Astrocyte (in vitro differentiated cells and primary cell): ENCODE data around the gene TRAPPC2. TPM values are rescaled to one million over a fixed set of nuclear protein-coding genes. Genes with fewer than 3 reads are reported as not detected.
A peak's percentile ranks its signal among the peaks of the same experiment; 100 is the strongest.

Source experiments
- DNase-seq: peaks from one replicate; pipeline ENCODE4 v3.0.0-alpha.2; 2010; ENCODE audit warnings: low read depth
- FAIRE-seq: peaks from 2 replicates; lab custom pipeline; 2011; peaks lifted over from hg19 to GRCh38; lab: Jason Lieb, UNC
- H2AFZ ChIP-seq: 2 replicates; pipeline ENCODE4 v1.6.0; 2012; ENCODE audit warnings: low read depth, low read length, inconsistent platforms
- H3K27ac ChIP-seq: 2 replicates; pipeline ENCODE4 v1.5.1; 2011; ENCODE audit warnings: low read depth, low read length, inconsistent platforms
- H3K27me3 ChIP-seq: 2 replicates; pipeline ENCODE4 v1.6.0; 2011; ENCODE audit warnings: low read length, inconsistent platforms; ENCODE audit not compliant: insufficient read depth
- H3K36me3 ChIP-seq: 2 replicates; pipeline ENCODE4 v1.5.1; 2011; ENCODE audit warnings: low read length, inconsistent platforms; ENCODE audit not compliant: insufficient read depth
- H3K4me1 ChIP-seq: 2 replicates; pipeline ENCODE4 v1.5.1; 2011; ENCODE audit warnings: low read length, inconsistent platforms; ENCODE audit not compliant: insufficient read depth
- H3K4me2 ChIP-seq: 2 replicates; pipeline ENCODE4 v1.6.0; 2012; ENCODE audit warnings: low read length, inconsistent platforms
- H3K4me3 ChIP-seq: 2 replicates; pipeline ENCODE4 v1.5.1; 2011; ENCODE audit warnings: low read depth, mild to moderate bottlenecking, low read length, inconsistent platforms; ENCODE audit not compliant: insufficient read depth
- H3K79me2 ChIP-seq: 2 replicates; pipeline ENCODE4 v1.6.0; 2012; ENCODE audit warnings: mild to moderate bottlenecking, low read length, inconsistent platforms; ENCODE audit not compliant: insufficient read depth
- H3K9ac ChIP-seq: 2 replicates; pipeline ENCODE4 v1.6.0; 2012; ENCODE audit warnings: mild to moderate bottlenecking, low read length, inconsistent platforms
- H3K9me3 ChIP-seq: 2 replicates; pipeline ENCODE4 v1.5.1; 2012; ENCODE audit warnings: low read depth, mild to moderate bottlenecking, low read length, inconsistent platforms; ENCODE audit not compliant: insufficient read depth
- H4K20me1 ChIP-seq: 2 replicates; pipeline ENCODE4 v1.6.0; 2012; ENCODE audit warnings: low read length, inconsistent platforms; ENCODE audit not compliant: insufficient read depth
- H3K27ac Mint-ChIP-seq: one replicate; pipeline ENCODE4 v1.8.0; 2021; ENCODE audit warnings: mild to moderate bottlenecking, mixed read lengths; ENCODE audit not compliant: unreplicated experiment
- H3K27me3 Mint-ChIP-seq: one replicate; pipeline ENCODE4 v1.8.0; 2021; ENCODE audit warnings: low read depth, mixed read lengths; ENCODE audit not compliant: unreplicated experiment
- H3K36me3 Mint-ChIP-seq: one replicate; pipeline ENCODE4 v1.8.0; 2021; ENCODE audit warnings: low read depth, mixed read lengths; ENCODE audit not compliant: unreplicated experiment
- H3K4me1 Mint-ChIP-seq: one replicate; pipeline ENCODE4 v1.8.0; 2021; ENCODE audit warnings: low read depth, mixed read lengths; ENCODE audit not compliant: unreplicated experiment
- H3K4me3 Mint-ChIP-seq: one replicate; pipeline ENCODE4 v1.8.0; 2021; ENCODE audit warnings: mild to moderate bottlenecking, moderate library complexity, mixed read lengths; ENCODE audit not compliant: unreplicated experiment
- H3K9me3 Mint-ChIP-seq: one replicate; pipeline ENCODE4 v1.8.0; 2021; ENCODE audit warnings: mild to moderate bottlenecking, mixed read lengths; ENCODE audit not compliant: unreplicated experiment
- CTCF ChIP-seq: IDR thresholded peaks from 2 replicates; pipeline ENCODE4 v1.5.1; 2011; ENCODE audit warnings: low read depth, mild to moderate bottlenecking, inconsistent platforms, low read length, moderate library complexity; ENCODE audit not compliant: insufficient read depth
- EZH2 ChIP-seq: IDR thresholded peaks from 2 replicates; pipeline ENCODE4 v1.6.1; 2012; ENCODE audit warnings: mild to moderate bottlenecking, low read length, inconsistent platforms; ENCODE audit not compliant: insufficient read depth
- total RNA-seq: library from RNA; stranded (reverse); gene quantifications from 2 replicates; pipeline ENCODE4 v1.2.1, GENCODE V29; 2021

TRAPPC2 gene
- total RNA-seq, 1 donor from 2014 or later: 17.0 TPM

- no peaks in the 10 kb centered on the region for H3K9me3 ChIP-seq
- DNase-seq (no peak), FAIRE-seq (peak; percentile 87)
- H3K79me2 ChIP-seq: peaks cover 94% of the 10 kb centered on the region
- H3K4me2 ChIP-seq: no peak overlapping the region
- no peak overlapping the region for H2AFZ ChIP-seq
- no peak overlapping the region for H3K27ac ChIP-seq
- H3K27me3 ChIP-seq: no peaks in the 10 kb centered on the region
- no peak overlapping the region for H3K9ac ChIP-seq
- Mint-ChIP-seq H3K27me3 (no peaks in the 10 kb centered on the region), H3K27ac (no peak overlapping the region), H3K4me1 (peaks cover 29% of the 10 kb centered on the region), H3K36me3 (no peaks in the 10 kb centered on the region), H3K4me3 (no peak overlapping the region), H3K9me3 (no peaks in the 10 kb centered on the region)
- peaks cover 54% of the 10 kb centered on the region for H4K20me1 ChIP-seq
- H3K36me3 ChIP-seq: no peaks in the 10 kb centered on the region
- TF ChIP-seq EZH2 (no peak), CTCF (no peak)
- H3K4me3 ChIP-seq: no peak overlapping the region
- H3K4me1 ChIP-seq: peaks cover 25% of the 10 kb centered on the region
These were observed 36.4 kb downstream of the TRAPPC2 start for GRCh38 chrX:13697976-13698375.

DNA sequence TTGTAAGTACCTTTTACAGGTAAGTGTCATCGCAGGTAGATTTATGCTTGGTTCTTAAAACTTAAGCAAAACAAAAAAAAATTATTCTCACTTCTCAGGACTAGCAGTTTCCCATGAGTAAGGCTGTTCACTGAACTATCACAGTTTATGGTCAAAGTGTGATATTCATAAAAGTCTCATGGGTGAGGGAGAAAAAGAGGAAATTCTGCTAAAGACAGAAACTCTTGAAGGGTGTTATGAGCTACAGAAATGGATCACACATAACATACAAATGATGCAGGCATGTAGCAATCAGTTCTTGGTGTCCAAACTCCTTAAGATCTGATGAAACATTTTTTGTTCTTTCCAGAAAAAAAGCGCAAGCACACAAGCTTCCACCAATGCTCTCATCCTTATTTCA, 37.0 kb downstream of the TRAPPC2 start:
- peak; percentile 95 for FAIRE-seq

More for the DNA sequence above, 37.0 kb downstream of the TRAPPC2 start:
- H3K27ac Mint-ChIP-seq: no peak overlapping the region
- peaks cover 33% of the 10 kb centered on the region for H3K4me1 Mint-ChIP-seq
- peaks cover 94% of the 10 kb centered on the region for H3K79me2 ChIP-seq
- peaks cover 57% of the 10 kb centered on the region for H4K20me1 ChIP-seq
- no peak overlapping the region for H2AFZ ChIP-seq
- TF ChIP-seq CTCF (no peak), EZH2 (no peak)
- no peaks in the 10 kb centered on the region for H3K36me3 ChIP-seq
- H3K4me1 ChIP-seq: peaks cover 29% of the 10 kb centered on the region
- H3K27me3 Mint-ChIP-seq: no peaks in the 10 kb centered on the region
- no peak overlapping the region for H3K27ac ChIP-seq
- H3K9ac ChIP-seq: no peak overlapping the region
- no peaks in the 10 kb centered on the region for H3K36me3 Mint-ChIP-seq
- no peaks in the 10 kb centered on the region for H3K27me3 ChIP-seq
- H3K4me3 Mint-ChIP-seq: no peak overlapping the region
- H3K9me3 ChIP-seq: no peaks in the 10 kb centered on the region
- no peak overlapping the region for H3K4me2 ChIP-seq
- H3K9me3 Mint-ChIP-seq: no peaks in the 10 kb centered on the region
- H3K4me3 ChIP-seq: no peak overlapping the region
- no peak for DNase-seq
